H1 (cell line): ENCODE data around the gene CHPF2. TPM values are rescaled to one million over a fixed set of nuclear protein-coding genes. Genes with fewer than 3 reads are reported as not detected.
A peak's percentile ranks its signal among the peaks of the same experiment; 100 is the strongest.

Experiments used
- CREB1 ChIP-seq: IDR thresholded peaks from 2 replicates; pipeline ENCODE4 v1.6.1; 2012; ENCODE audit warnings: inconsistent platforms
- FOSL1 ChIP-seq: IDR thresholded peaks from 2 replicates; pipeline ENCODE4 v1.6.1; 2011; ENCODE audit warnings: mild to moderate bottlenecking, low read depth, low read length, moderate library complexity; ENCODE audit not compliant: insufficient read depth
- KDM1A ChIP-seq: fragments of 200-600, 300-600 bp; sonication (generic); IDR thresholded peaks from 2 replicates; pipeline ENCODE4 v1.7.1; 2016; ENCODE audit warnings: mild to moderate bottlenecking, low read length, borderline replicate concordance
- NRF1 ChIP-seq: IDR thresholded peaks from 2 replicates; pipeline ENCODE4 v1.6.1; 2011; ENCODE audit warnings: mild to moderate bottlenecking, low read depth, low read length, improper control_type of control experiment
- RBBP5 ChIP-seq: IDR thresholded peaks from 2 replicates; pipeline ENCODE4 v1.7.1; 2012; ENCODE audit warnings: low read depth, mild to moderate bottlenecking, inconsistent platforms, low read length, moderate library complexity, borderline replicate concordance
- SIX5 ChIP-seq: IDR thresholded peaks from 2 replicates; pipeline ENCODE4 v1.6.1; 2011; ENCODE audit warnings: mild to moderate bottlenecking, low read depth, low read length
- SP2 ChIP-seq: IDR thresholded peaks from 2 replicates; pipeline ENCODE4 v1.6.1; 2012; ENCODE audit warnings: mild to moderate bottlenecking, low read length, inconsistent platforms
- TEAD4 ChIP-seq: IDR thresholded peaks from 2 replicates; pipeline ENCODE4 v1.6.1; 2012; ENCODE audit warnings: low read depth, low read length, inconsistent platforms, mixed read lengths
- YY1 ChIP-seq: IDR thresholded peaks from 2 replicates; pipeline ENCODE4 v1.6.1; 2011; ENCODE audit warnings: low read depth, mild to moderate bottlenecking, low read length
- polyA plus RNA-seq, 7 experiments: library from polyadenylated mRNA; depleted of rRNA in 3 of 7; stranded (reverse) in 5 of 7; unstranded in 2 of 7; fragments of >200 nt in 5 of 7; fragments of 200-250 nt in 2 of 7; gene quantifications; 1 replicate in 5 of 7; 2 replicates in 1 of 7; 4 replicates in 1 of 7; pipeline versions ENCODE4 v1.2.1 to v1.2.3, GENCODE V29; 2011 to 2013; ENCODE audit warnings: missing spikeins in 2 of 7, mixed read lengths in 2 of 7
- total RNA-seq: library from RNA; stranded (reverse); fragmentation: NEBNext Ultra II Directional; extraction: Animal tissue kit (Norgen Biotek cat#: 25700); gene quantifications from 2 replicates; pipeline ENCODE4 v1.2.1, GENCODE V29; 2021

The CHPF2 gene
- total and polyA plus RNA-seq, 2 of the 8 experiments (the other 6 are each of a cell fraction or from before 2014, with no cell fraction given) = 14.4 to 20.6 TPM

GRCh38 chr7:151251689-151252560 lies 19.6 kb downstream of the CHPF2 start (continued):
- TF ChIP-seq RBBP5 (peak; percentile 62; the same call in 1 of the 2 replicates), SP2 (no peak), YY1 (peak; percentile 31; the same call in 1 of the 2 replicates), CREB1 (no peak), FOSL1 (no peak), TEAD4 (no peak), NRF1 (peak; percentile 47), SIX5 (no peak), KDM1A (no peak)
